Epithelial cell of prostate (primary cell): ENCODE results near the gene CYP3A4.
"Not testable (repeated sequence)": the region's sequence is repeated elsewhere in the genome, so short reads cannot be mapped to it uniquely, and the experiment has no call there.

Experiments used
- DNase-seq: peaks from one replicate; pipeline ENCODE4 v3.0.0-alpha.2; 2011; ENCODE audit warnings: low read depth, low spot score
- H3K27ac ChIP-seq: fragments of 450-650 bp; 2 replicates; pipeline ENCODE4 v1.5.1; 2017; ENCODE audit warnings: mild to moderate bottlenecking

The CYP3A4 gene

GRCh38 chr7:99731638-99732374 lies 52.2 kb downstream of the CYP3A4 start:
- DNase-seq, result no peak

GRCh38 chr7:99730992-99731391 lies 53.0 kb downstream of the CYP3A4 start:
- no peak for DNase-seq

More at GRCh38 chr7:99731638-99732374, 52.2 kb downstream of the CYP3A4 start:
- no peak overlapping the region for H3K27ac ChIP-seq

GRCh38 chr7:99730238-99730810 lies 53.7 kb downstream of the CYP3A4 start:
- no peak for DNase-seq
- H3K27ac ChIP-seq, result peak overlapping the region; percentile 60

More at GRCh38 chr7:99730992-99731391, 53.0 kb downstream of the CYP3A4 start:
- no peak overlapping the region for H3K27ac ChIP-seq

DNA sequence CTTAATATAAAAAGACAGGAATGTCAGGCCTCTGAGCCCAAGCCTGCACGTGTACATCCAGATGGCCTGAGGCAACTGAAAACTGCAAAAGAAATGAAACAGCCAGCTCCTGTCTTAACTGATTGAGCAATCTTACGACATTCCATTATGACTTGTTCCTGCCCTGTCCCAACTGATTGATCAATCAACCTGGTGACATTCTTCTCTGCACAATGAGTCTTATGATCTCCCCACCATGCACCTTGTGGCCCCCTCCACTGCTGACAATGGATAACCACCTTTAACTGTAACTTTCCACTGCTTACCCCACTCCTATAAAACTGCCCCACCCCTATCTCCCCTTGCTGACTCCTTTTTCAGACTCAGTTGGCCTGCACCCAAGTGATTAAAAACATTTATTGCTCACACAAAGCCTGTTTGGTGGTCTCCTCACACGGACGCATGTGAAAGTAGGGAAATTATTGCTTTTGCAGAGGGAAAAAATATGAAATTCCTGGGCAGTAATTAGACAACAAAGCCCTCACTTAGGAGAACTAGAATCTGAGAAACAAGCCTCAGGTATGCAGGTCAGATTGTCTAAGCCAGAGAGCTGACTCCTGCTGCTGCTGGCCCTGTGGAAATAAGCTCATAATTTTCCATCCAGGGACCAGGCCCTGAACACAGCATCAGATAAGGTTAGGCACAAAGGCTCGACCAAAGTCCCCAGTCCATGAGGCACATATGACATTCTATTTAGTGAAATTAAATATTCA lies 54.3 kb downstream of the CYP3A4 start:
- DNase-seq, result peak; percentile 48
- H3K27ac ChIP-seq, result peak overlapping the region; percentile 60

GRCh38 chr7:99728615-99729014 lies 55.4 kb downstream of the CYP3A4 start:
- no peak for DNase-seq

GRCh38 chr7:99723201-99723600 lies 60.8 kb downstream of the CYP3A4 start:
- not testable (repeated sequence) for H3K27ac ChIP-seq, DNase-seq

More at GRCh38 chr7:99728615-99729014, 55.4 kb downstream of the CYP3A4 start:
- H3K27ac ChIP-seq, result peak overlapping the region; percentile 60

GRCh38 chr7:99720800-99721595 lies 63.0 kb downstream of the CYP3A4 start:
- H3K27ac ChIP-seq, result no peak overlapping the region
- DNase-seq, result no peak

- H3K27ac ChIP-seq, result no peak overlapping the region
- DNase-seq, result no peak
These were observed 63.8 kb downstream of the CYP3A4 start for GRCh38 chr7:99719996-99720769.

- no peak overlapping the region for H3K27ac ChIP-seq
- no peak for DNase-seq
These were observed 69.9 kb downstream of the CYP3A4 start for GRCh38 chr7:99713995-99714570.

DNA sequence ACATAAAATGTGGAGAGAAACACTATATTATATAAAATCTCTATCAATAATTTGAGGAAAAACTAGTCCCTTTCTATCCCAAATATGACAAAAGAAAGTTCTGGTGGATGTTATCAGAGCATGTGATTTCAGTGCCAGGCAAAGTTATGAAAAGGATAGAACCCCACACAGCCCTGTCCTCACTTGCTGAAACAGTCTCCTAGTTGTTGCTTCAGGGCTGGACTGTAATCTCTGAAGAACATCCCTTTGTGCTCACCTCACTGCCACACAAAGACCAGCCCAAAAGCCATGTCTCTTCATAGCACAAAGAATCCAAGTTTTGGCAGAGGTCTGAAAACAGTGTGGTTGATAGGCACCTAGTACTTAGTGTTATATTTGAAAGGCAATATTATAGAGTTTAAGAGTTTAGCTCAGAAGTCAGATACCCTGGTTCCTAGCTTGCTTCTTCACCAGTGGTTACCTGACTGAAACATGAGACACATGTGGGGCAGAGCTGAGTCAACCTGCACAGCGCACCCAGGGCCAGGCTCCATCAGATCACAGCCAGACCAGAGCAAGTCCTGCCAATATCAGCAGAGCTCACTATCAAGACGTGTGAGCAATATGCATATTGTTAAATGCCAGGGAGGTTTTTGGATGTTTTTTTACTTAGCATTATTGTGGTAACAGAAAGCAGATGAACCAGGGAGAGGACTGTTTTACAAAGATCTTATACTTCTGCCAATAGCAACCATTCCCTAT lies 74.0 kb downstream of the CYP3A4 start:
- no peak overlapping the region for H3K27ac ChIP-seq

DNA sequence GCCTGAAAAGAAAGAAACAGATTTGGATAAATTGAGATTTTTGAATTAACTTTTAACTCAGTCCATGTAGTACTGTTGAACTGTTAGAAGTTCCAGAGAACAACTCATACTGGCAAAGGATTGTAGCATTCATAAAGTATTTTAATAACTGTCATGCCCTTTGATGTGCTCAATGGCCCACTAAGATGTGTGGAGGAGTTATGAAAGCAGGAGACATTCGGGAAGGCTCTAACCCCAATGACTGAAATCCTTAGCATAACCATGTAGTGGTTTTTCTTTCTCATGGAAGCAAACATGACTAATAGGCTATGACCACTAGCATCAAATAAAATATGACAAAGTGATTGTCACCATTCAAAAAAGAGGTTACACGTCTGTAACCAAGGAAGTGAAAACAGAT lies 74.7 kb downstream of the CYP3A4 start:
- no peak for DNase-seq
- no peak overlapping the region for H3K27ac ChIP-seq

More for the DNA sequence above, 74.0 kb downstream of the CYP3A4 start:
- no peak for DNase-seq

DNA sequence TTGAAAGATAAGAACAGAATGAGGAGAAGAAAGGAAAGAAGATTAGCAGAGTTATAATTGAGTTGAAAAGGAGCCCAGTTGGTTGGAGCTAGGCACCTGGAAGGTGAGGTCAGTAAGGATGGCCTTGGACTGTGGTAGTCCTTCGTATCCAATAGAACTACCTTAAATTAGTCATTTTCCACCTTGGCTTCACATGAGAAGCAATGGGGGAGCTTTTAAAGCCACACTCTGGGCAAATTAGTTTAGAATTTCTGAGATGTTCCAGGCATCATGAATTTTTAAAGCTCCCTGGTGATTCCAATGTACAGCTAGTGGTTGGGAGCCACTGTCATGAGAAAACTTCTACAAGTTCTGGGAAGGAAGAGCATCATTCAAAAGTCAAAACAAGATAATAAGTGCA lies 76.9 kb downstream of the CYP3A4 start:
- no peak for DNase-seq
- H3K27ac ChIP-seq, result no peak overlapping the region
